Activated CD8-positive, alpha-beta memory T cell treated with anti-CD3 and anti-CD28 coated beads, Interleukin-2, amount 50 U/mL, for 24 hours (primary cell): Measurements from ENCODE around the gene USH2A.

Experiments
- DNase-seq: peaks from one replicate; pipeline ENCODE4 v3.0.0-alpha.2; 2020; ENCODE audit errors: extremely low read depth

USH2A gene

GRCh38 chr1:215600258-215600792 lies 822.9 kb downstream of the USH2A start:
- DNase-seq, result no peak

DNA sequence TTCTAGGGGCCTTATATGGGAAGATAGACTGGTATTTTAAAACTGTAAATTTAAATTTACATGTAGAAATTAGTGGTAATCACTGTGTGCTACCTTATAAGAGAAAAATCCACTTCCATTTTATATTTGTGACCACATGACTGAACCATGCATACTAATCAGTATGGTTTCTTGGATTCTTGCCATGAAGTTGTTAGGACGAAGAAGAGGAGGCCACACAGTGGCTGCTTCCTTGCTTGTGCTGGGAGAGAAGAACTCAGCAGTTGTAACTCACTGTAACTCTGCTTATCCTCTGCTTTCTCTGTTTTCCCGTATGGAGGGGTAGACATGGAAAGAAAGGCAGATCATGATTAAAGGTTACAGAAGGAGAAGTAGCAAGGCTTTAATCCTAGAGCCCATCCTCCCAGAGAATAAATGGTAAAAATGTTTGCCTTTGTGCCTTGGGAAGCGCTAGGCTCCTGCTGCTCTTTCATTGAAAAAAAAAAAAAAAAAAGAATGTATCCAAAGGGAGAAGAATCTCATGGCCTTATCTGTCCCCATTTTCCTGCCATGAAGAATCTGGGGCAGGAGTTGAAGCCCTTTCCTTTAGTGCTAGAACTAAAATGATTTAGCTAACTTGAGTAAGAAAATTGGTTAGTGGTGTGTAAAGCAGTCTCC lies 823.7 kb downstream of the USH2A start:
- DNase-seq, result no peak

DNA sequence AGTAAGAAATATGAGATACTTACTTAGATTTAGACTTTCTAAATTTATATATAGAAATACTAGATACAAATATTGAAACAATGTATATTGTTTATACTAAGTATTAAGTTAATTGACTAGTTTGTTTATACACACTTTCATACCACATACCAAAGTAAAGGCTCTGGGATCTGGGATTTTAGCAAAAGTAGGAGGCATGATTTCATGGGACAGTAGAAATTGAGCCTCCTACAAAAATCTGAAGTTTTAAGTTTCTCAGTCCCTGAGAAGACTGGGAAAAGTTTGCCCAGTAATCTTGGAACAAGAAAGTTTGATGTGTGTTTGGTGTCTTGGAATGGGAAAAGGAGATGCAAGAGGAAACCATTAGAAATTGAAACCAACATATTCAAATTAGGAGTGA lies 825.3 kb downstream of the USH2A start:
- DNase-seq, result no peak

- no peak for DNase-seq
Measured at GRCh38 chr1:215595231-215595630, 828.0 kb downstream of the USH2A start.

DNA sequence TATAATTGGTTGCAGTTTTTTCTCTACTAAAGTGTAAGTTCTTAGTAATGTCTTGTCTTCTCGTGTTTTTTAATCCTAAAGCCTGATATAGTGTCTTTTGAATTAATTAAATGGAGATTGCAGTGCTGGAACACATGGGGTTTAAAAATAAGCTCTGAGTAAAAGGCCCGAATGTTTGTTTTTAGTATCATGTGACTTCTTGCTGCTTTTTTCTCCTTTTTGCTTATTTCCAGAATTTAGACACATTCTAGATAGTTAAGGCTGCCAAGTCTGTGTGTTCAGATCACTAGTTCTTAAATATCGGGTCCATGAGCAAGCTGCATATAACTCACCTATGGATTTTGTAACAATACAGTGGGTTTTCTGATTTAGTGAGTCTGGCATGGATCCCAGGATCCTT lies 828.6 kb downstream of the USH2A start:
- DNase-seq, result no peak

DNA sequence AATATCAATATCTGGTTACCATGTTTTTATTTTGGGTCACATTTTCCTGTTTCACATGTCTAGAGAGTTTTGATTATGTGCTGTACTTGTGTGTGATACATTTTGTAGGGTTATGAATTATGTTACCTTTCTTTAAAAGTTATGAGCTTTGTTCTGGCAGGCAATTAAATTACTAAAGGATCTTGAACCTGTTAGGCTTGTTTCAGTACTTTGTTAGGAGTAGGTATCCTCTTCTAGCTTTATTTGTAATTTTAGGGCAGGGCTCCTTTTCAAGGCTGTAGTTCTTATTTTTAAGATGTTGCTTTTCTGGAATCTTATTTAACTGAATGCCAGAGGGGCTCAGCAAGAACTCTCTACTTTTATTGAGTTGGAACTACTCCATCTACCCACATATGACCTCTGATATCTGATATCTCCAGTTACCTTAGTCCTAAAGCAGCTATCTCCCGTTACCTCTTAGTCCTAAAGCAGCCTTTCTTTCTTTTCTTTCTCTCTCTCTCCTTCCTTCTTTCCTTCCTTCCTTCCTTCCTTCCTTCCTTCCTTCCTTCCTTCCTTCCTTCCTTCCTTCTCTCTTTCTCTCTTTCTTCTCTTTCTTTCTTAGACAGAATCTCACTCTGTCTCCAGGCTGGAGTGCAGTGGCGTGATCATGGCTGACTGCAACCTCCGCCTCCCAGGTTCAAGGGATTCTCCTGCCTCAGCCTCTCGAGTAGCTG lies 832.3 kb downstream of the USH2A start:
- DNase-seq, result no peak

DNA sequence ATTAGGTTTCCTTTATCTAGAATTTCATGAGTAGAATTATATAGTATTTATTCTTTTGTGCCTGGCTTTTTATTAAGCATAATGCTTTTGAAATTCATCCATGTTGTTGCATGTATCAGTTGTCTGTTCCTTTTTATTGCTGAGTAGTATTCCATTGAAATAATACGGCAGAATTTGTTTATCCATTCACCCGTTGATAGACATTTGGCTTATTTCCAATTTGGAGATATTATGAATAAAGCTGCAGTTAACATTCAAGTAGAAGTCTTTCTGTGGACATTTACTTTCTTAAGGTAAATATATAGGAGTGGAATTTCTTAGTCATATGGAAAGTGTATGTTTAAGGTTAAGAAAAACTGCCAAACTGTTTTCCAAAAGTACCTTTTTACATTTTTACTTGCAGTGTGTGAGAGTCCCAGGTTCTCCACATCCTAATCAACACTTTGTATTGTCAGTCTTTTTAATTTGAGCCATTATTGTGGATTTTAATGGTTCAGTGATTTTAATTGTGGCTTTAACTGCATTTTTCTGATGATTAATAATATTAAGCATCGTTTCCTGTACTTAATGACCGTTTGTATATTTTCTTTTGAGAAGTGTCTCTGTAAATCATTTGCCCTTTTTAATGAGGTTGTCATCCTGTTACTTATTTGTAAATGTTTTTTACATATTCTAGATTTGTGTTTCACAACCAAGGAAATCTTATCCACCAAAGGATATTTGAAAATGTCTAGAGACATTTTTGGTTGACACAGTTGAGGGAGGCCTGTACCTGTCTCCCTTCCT lies 833.4 kb downstream of the USH2A start:
- no peak for DNase-seq

- DNase-seq, result no peak
Measured at GRCh38 chr1:215584389-215584788, 838.9 kb downstream of the USH2A start.

DNA sequence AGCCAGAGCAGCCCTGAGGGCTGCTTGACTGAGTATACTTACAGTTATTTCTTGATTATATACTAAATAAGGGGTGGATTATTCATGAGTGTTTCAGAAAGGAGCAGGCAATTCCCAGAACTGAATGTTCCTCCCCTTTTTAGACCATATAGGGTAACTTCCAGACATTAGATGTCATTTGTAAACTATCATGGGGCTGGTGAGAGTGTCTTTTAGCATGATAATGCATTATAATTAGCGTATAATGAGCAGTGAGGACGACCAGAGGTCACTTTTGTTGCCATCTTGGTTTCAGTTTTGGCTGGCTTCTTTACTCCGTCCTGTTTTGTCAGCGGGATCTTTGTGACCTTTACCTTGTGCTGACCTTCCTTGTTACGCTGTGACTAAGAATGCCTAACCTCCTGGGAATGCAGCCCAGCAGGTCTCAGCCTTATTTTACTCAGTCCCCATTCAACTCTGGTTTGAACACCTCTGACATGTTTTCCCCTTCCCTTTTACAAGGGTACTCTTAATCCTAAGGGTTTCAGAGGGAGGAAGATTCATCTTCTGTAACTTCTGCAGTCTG lies 840.0 kb downstream of the USH2A start:
- no peak for DNase-seq

- DNase-seq, result no peak
Measured at GRCh38 chr1:215581896-215582295, 841.4 kb downstream of the USH2A start.
